GM12872 (cell line): ENCODE measurements around the gene EYA2.

Source experiments
- CTCF ChIP-seq: IDR thresholded peaks from 3 replicates; pipeline ENCODE4 v1.5.1; 2011; ENCODE audit warnings: low read depth, mild to moderate bottlenecking, low read length, moderate library complexity; ENCODE audit not compliant: insufficient read depth

Gene EYA2

GRCh38 chr20:46879386-46879785 is 15.3 kb upstream of the EYA2 start:
- no peak for TF ChIP-seq CTCF

DNA sequence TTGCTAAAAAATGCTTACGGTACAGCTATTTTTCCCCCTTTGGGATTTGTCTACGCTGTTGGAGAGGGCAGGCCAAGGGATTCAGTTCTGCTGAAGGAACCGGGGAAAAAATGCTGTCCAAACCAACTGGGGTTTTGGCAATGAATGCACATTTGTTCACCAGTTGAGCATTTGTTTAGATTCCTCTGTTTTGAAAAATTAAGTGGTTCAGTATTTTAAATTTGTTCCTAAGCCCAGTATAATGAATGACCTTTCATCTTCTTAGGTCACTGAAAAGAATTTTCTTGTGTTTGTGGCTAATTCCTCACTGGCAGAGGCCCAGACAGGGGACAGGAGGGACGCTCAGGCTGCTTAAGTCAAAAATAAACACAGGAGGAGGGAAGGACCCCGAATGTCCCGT is 10.8 kb upstream of the EYA2 start:
- TF ChIP-seq CTCF, result no peak

DNA sequence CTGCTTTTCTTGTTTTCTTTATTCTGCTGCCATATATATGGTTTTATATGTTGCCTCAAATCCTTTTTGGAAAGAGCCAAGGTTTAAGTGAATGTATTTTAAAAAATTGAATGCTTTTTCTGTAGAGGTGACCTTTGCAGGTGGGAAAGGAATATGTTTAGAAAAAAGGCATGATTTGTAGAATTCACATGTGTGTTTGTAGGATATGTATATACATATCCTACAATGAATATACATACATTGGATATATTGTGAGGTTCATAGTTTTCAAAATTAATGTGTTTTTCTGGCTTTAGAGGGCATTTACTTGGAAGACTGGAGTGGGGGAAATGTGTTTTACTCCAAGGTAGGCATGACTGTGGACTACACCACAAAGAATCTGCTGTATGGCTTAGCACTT is 4.0 kb upstream of the EYA2 start:
- no peak for TF ChIP-seq CTCF

GRCh38 chr20:46893051-46893450 is 1.6 kb upstream of the EYA2 start:
- TF ChIP-seq CTCF, result no peak

- TF ChIP-seq CTCF, result no peak
Observed at GRCh38 chr20:46893877-46894578, 615 bp upstream of the EYA2 start.

DNA sequence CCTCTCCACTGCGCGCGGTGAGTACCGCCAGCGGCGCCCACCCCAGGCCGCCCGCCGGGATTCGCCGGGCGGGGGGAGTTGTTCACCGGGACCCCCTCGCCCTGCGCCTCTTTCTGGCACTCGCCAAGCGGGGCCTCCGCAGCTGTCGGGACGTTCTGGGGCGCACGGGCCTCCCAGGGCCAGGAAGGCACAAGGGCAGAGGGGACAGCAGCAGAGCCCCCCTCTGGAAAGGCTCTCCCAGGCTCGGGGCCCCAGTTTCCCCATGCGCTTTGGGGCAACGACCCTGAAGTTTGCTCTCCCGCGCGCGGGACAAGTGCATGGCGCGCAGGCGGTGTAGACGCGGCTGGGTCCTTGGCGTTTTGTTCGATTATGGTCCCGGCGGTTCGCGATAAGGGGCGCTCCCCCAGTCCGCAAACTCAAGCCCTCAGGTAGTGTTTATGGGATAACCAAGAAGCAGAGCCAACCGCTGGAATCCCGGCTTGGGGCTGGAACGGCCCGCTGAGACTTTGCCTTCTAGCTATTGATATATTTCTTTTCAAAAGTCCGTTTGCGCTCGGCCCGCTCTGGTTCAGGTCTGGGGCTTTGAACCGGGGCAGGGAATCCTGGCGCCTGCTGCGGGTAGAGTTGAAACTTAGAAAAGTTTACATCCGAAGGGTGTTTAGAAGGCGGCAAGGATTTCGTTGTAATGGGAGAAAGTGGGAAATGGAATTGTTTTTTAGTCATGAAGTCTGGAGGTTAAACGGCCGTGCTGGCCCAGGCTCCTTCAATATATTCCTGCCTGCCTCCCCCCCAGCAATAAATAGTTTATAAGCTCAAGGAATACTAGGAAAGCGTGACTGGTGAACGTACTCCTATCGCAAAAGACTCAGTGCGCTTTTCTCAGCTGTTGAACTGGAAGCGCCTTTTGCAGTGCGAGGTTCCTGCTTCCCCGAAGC is 595 bp downstream of the EYA2 start:
- TF ChIP-seq CTCF, result no peak

DNA sequence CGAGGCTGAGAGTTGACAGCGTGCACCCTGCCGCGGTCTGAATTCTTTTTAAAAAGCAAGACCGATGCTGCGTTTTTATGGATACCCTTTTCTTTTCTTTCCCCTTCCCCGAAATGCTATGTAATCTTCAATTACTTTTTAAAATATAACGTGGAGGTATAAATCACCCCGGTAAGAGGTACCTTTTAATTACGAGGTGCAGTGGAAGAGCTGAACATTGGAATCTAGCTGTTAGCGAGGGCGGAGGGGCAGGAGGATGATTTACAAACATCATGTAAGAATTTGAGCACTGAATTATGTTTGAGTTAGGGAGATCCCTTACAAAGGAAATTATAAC is 1.2 kb downstream of the EYA2 start:
- no peak for TF ChIP-seq CTCF
